SK-N-SH (cell line): ENCODE measurements around the gene NBR1. TPM values are rescaled to one million over a fixed set of nuclear protein-coding genes. Genes with fewer than 3 reads are reported as not detected.

Experiments used
- CTCF ChIA-PET: fragments of 300-600, 350-600 bp; formaldehyde crosslinking; extraction: SDS; loops from one replicate; lab custom pipeline; 2021; lab: Yijun Ruan, JAX
- POLR2A ChIA-PET: fragments of 350-600 bp; sonication (Branson Sonifier 250); formaldehyde crosslinking; extraction: SDS; loops from one replicate; lab custom pipeline; 2020; ENCODE audit warnings: antibody characterized with exemption, inconsistent platforms; lab: Yijun Ruan, JAX
- DNase-seq: peaks from one replicate; pipeline ENCODE4 v3.0.0; 2012
- H2AFZ ChIP-seq: fragments of 200-600 bp; sonication (generic); 2 replicates; pipeline ENCODE4 v1.8.1; 2016; ENCODE audit warnings: antibody characterized with exemption, mild to moderate bottlenecking, low read depth
- H3F3A ChIP-seq: fragments of 200-600 bp; sonication (generic); replicated peaks from 2 replicates; pipeline ENCODE3; 2016; ENCODE audit warnings: antibody characterized with exemption, mild to moderate bottlenecking; ENCODE audit not compliant: insufficient read depth
- H3K27ac ChIP-seq, 2 experiments: fragments of 200-500 bp in 1 of 2; fragments of 200-600 bp in 1 of 2; sonication (Bioruptor generic) in 1 of 2; sonication (generic), shearing (Covaris generic) in 1 of 2; 2 replicates each; pipeline versions ENCODE4 v1.5.1 to v1.6.1; 2014 to 2016; ENCODE audit warnings: low read depth in 2 of 2, inconsistent platforms in 1 of 2, low read length in 1 of 2, mild to moderate bottlenecking in 1 of 2, mixed read lengths in 1 of 2
- H3K27me3 ChIP-seq: fragments of 200-600 bp; sonication (generic), shearing (Covaris generic); 2 replicates; pipeline ENCODE4 v1.6.1; 2016; ENCODE audit warnings: mixed run types; ENCODE audit not compliant: insufficient read depth
- H3K36me3 ChIP-seq, 2 experiments: fragments of 200-500 bp in 1 of 2; fragments of 200-600 bp in 1 of 2; sonication (Bioruptor generic) in 1 of 2; sonication (generic) in 1 of 2; replicated peaks in 1 of 2; 2 replicates each; pipeline versions ENCODE3 to v1.5.1; 2014 to 2016; ENCODE audit warnings: low read length in 1 of 2, mild to moderate bottlenecking in 1 of 2; ENCODE audit not compliant: insufficient read depth in 2 of 2, control insufficient read depth in 1 of 2
- H3K4me1 ChIP-seq, 2 experiments: fragments of 200-500 bp in 1 of 2; fragments of 200-600 bp in 1 of 2; sonication (Bioruptor generic) in 1 of 2; sonication (generic), shearing (Covaris generic) in 1 of 2; 2 replicates each; pipeline versions ENCODE4 v1.5.1 to v1.6.1; 2014 to 2016; ENCODE audit warnings: low read depth in 1 of 2, low read length in 1 of 2, mixed run types in 1 of 2; ENCODE audit not compliant: insufficient read depth in 2 of 2, control insufficient read depth in 1 of 2
- H3K4me2 ChIP-seq: fragments of 200-600 bp; sonication (generic), shearing (Covaris generic); 2 replicates; pipeline ENCODE4 v1.6.1; 2017; ENCODE audit warnings: mixed run types
- H3K4me3 ChIP-seq, 2 experiments: fragments of 200-500 bp in 1 of 2; fragments of 200-600 bp in 1 of 2; sonication (Bioruptor generic) in 1 of 2; sonication (generic), shearing (Covaris generic) in 1 of 2; 2 replicates each; pipeline versions ENCODE4 v1.5.1 to v1.8.1; 2014 to 2016; ENCODE audit warnings: low read depth in 2 of 2, inconsistent platforms in 1 of 2, low read length in 1 of 2, mild to moderate bottlenecking in 1 of 2, mixed read lengths in 1 of 2, moderate library complexity in 1 of 2
- H3K79me2 ChIP-seq: fragments of 200-600 bp; sonication (generic); 2 replicates; pipeline ENCODE4 v1.8.1; 2017; ENCODE audit warnings: mild to moderate bottlenecking; ENCODE audit not compliant: insufficient read depth
- H3K9ac ChIP-seq: fragments of 200-600 bp; sonication (generic); 2 replicates; pipeline ENCODE4 v1.6.1; 2017; ENCODE audit warnings: mixed run types
- H3K9me2 ChIP-seq: fragments of 200-600 bp; sonication (generic); 2 replicates; pipeline ENCODE4 v1.6.1; 2017; ENCODE audit warnings: mixed run types
- H3K9me3 ChIP-seq: fragments of 200-600 bp; sonication (generic); 2 replicates; pipeline ENCODE4 v1.6.1; 2017; ENCODE audit warnings: mixed run types, mild to moderate bottlenecking, moderate library complexity
- H4K20me1 ChIP-seq: fragments of 200-600 bp; sonication (generic); 2 replicates; pipeline ENCODE4 v1.6.1; 2017; ENCODE audit warnings: mild to moderate bottlenecking, mixed run types; ENCODE audit not compliant: insufficient read depth
- ELF1 ChIP-seq: IDR thresholded peaks from 2 replicates; pipeline ENCODE4 v1.4.0; 2012
- MEF2A ChIP-seq: IDR thresholded peaks from 2 replicates; pipeline ENCODE4 v1.4.0; 2012; ENCODE audit warnings: low read depth, borderline replicate concordance
- NFIC ChIP-seq: IDR thresholded peaks from 2 replicates; pipeline ENCODE4 v1.4.0; 2012; ENCODE audit warnings: borderline replicate concordance
- NRF1 ChIP-seq: IDR thresholded peaks from 2 replicates; pipeline ENCODE4 v1.6.1; 2012; ENCODE audit warnings: low read depth, mild to moderate bottlenecking, low read length
- RFX5 ChIP-seq: IDR thresholded peaks from 2 replicates; pipeline ENCODE4 v1.6.1; 2012; ENCODE audit warnings: mild to moderate bottlenecking, improper control_type of control experiment, low read length
- SMC3 ChIP-seq: IDR thresholded peaks from 2 replicates; pipeline ENCODE4 v1.6.1; 2012; ENCODE audit warnings: low read depth, low read length, improper control_type of control experiment
- TAF1 ChIP-seq: IDR thresholded peaks from 2 replicates; pipeline ENCODE4 v1.6.1; 2012; ENCODE audit warnings: low read depth, mild to moderate bottlenecking, low read length, moderate library complexity, borderline replicate concordance
- TCF12 ChIP-seq: IDR thresholded peaks from 2 replicates; pipeline ENCODE4 v1.4.0; 2012
- TEAD4 ChIP-seq: IDR thresholded peaks from 2 replicates; pipeline ENCODE4 v1.4.0; 2012; ENCODE audit warnings: mild to moderate bottlenecking, borderline replicate concordance; ENCODE audit not compliant: insufficient read depth
- WGBS: methylation state at CpG from one replicate; pipeline ENCODE4 v1.1.6; 2017; ENCODE audit warnings: low lambda C conversion rate; 5-methylcytosine and 5-hydroxymethylcytosine counted together
- polyA plus RNA-seq, 3 experiments: library from polyadenylated mRNA; depleted of rRNA; stranded (reverse); fragments of >200 nt; gene quantifications; 2 replicates each; pipeline ENCODE4 v1.2.3, GENCODE V29; 2012
- TF ChIP-seq, protein P1 (sequence below): IDR thresholded peaks from 2 replicates; pipeline ENCODE4 v1.6.1; 2012; ENCODE audit warnings: mild to moderate bottlenecking, low read depth, low read length, moderate library complexity

The NBR1 gene
- polyA plus RNA-seq, 1 of the 3 experiments (the other 2 are of a cell fraction) = 41.4 TPM

DNA sequence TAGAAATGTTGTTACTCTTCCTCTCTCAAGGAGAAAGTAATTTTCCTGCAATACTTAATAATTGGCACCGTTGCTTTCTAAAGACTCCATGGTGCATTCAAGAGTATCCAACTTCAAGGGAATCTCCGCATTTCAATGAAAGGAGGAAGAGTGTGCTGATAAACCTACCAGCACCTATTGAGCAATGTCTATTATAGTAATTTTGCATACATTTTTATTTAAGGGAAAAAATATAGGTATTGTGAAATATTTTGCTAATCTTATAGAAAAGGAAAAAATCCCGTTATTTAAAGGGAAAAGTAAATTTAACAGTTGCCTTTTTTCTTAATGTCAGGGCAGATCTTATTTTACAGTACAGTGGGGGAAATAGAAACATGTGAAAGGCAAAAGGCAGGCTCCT lies 39.6 kb downstream of the NBR1 start:
- H3K27me3 ChIP-seq = no peaks in the 10 kb centered on the region
- ChIA-PET POLR2A (no interaction called here), CTCF (interaction anchor here (2.0 kb wide), 1 partner anchor 10 kb away, joined by 6 read pairs; no protein-coding TSS in a partner anchor)
- H3K27ac ChIP-seq = no peak overlapping the region
- no peaks in the 10 kb centered on the region for H3K4me1 ChIP-seq
- H3K36me3 ChIP-seq = peaks cover 23 to 37% of the 10 kb centered on the region in 2 experiments
- no peak for DNase-seq
- H3K4me2 ChIP-seq = no peak overlapping the region
- H2AFZ ChIP-seq = no peak overlapping the region
- no peaks in the 10 kb centered on the region for H3K9me2 ChIP-seq
- peaks cover 9% of the 10 kb centered on the region for H3F3A ChIP-seq
- H4K20me1 ChIP-seq = no peaks in the 10 kb centered on the region
- no peaks in the 10 kb centered on the region for H3K9me3 ChIP-seq
- H3K79me2 ChIP-seq = no peaks in the 10 kb centered on the region
- WGBS = 54% methylated on average over 3 of the region's 3 CpGs
- H3K4me3 ChIP-seq = no peak overlapping the region
- no peak for TF ChIP-seq NFIC
- no peak for TF ChIP-seq ELF1
- TF ChIP-seq, protein P1, sequence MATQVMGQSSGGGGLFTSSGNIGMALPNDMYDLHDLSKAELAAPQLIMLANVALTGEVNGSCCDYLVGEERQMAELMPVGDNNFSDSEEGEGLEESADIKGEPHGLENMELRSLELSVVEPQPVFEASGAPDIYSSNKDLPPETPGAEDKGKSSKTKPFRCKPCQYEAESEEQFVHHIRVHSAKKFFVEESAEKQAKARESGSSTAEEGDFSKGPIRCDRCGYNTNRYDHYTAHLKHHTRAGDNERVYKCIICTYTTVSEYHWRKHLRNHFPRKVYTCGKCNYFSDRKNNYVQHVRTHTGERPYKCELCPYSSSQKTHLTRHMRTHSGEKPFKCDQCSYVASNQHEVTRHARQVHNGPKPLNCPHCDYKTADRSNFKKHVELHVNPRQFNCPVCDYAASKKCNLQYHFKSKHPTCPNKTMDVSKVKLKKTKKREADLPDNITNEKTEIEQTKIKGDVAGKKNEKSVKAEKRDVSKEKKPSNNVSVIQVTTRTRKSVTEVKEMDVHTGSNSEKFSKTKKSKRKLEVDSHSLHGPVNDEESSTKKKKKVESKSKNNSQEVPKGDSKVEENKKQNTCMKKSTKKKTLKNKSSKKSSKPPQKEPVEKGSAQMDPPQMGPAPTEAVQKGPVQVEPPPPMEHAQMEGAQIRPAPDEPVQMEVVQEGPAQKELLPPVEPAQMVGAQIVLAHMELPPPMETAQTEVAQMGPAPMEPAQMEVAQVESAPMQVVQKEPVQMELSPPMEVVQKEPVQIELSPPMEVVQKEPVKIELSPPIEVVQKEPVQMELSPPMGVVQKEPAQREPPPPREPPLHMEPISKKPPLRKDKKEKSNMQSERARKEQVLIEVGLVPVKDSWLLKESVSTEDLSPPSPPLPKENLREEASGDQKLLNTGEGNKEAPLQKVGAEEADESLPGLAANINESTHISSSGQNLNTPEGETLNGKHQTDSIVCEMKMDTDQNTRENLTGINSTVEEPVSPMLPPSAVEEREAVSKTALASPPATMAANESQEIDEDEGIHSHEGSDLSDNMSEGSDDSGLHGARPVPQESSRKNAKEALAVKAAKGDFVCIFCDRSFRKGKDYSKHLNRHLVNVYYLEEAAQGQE = no peak
- TF ChIP-seq, all 33 proteins: peak for 0
- no peak overlapping the region for H3K9ac ChIP-seq

GRCh38 chr17:43211123-43211479 lies 40.1 kb downstream of the NBR1 start:
- H3F3A ChIP-seq = peaks cover 9% of the 10 kb centered on the region
- 66% methylated on average over 2 of the region's 2 CpGs for WGBS
- DNase-seq = no peak
- no peak overlapping the region for H3K27ac ChIP-seq
- H3K9me2 ChIP-seq = no peaks in the 10 kb centered on the region
- H3K27me3 ChIP-seq = no peaks in the 10 kb centered on the region
- H4K20me1 ChIP-seq = no peaks in the 10 kb centered on the region
- no peaks in the 10 kb centered on the region for H3K4me1 ChIP-seq
- no peak overlapping the region for H2AFZ ChIP-seq
- ChIA-PET CTCF (interaction anchor here (2.0 kb wide), 1 partner anchor 10 kb away, joined by 6 read pairs; no protein-coding TSS in a partner anchor), POLR2A (interaction anchor here (1.1 kb wide), 1 partner anchor 39 kb away, joined by 3 read pairs; no protein-coding TSS in a partner anchor)
- no peak overlapping the region for H3K4me3 ChIP-seq
- peaks cover 23 to 37% of the 10 kb centered on the region in 2 experiments for H3K36me3 ChIP-seq
- H3K4me2 ChIP-seq = no peak overlapping the region
- H3K9me3 ChIP-seq = no peaks in the 10 kb centered on the region
- H3K9ac ChIP-seq = no peak overlapping the region
- TF ChIP-seq TAF1 = no peak
- TF ChIP-seq TCF12 = no peak
- no peak for TF ChIP-seq NRF1
- no peak for TF ChIP-seq RFX5
- TF ChIP-seq MEF2A = no peak
- TF ChIP-seq SMC3 = no peak
- TF ChIP-seq TEAD4 = no peak
- H3K79me2 ChIP-seq = no peaks in the 10 kb centered on the region
